A673 (cell line): Measurements from ENCODE around the gene RERE. TPM values are rescaled to one million over a fixed set of nuclear protein-coding genes. Genes with fewer than 3 reads are reported as not detected.

Source experiments
- BruUV-seq: library from RNA; stranded (reverse); fragments of 400-500 nt; replicated peaks from 2 replicates; lab custom pipeline; 2021; lab: Mats Ljungman, UMichigan
- CTCF ChIA-PET: fragments of 300-600 bp; sonication (Branson Sonifier 250); formaldehyde crosslinking; loops from one replicate; lab custom pipeline; 2022; ENCODE audit warnings: antibody characterized with exemption; lab: Charles Lee
- POLR2A ChIA-PET: fragments of 300-600 bp; sonication (Branson Sonifier 250); formaldehyde crosslinking; loops from one replicate; lab custom pipeline; 2022; ENCODE audit warnings: antibody characterized with exemption; ENCODE audit not compliant: low non-redundant PET; lab: Charles Lee
- DNase-seq: peaks from one replicate; pipeline ENCODE4 v3.0.0-alpha.2; 2015; ENCODE audit warnings: low spot score
- H3K27ac ChIP-seq: fragments of 200-600 bp; sonication (generic); 2 replicates; pipeline ENCODE4 v1.5.1; 2016; ENCODE audit warnings: mixed run types, low read depth, mild to moderate bottlenecking, mixed read lengths, antibody characterized with exemption, low read length; ENCODE audit not compliant: poor library complexity, severe bottlenecking
- H3K27me3 ChIP-seq: fragments of 200-600 bp; sonication (generic); replicated peaks from 2 replicates; pipeline ENCODE4 v1.6.1; 2017; ENCODE audit warnings: mixed run types, low read depth, mild to moderate bottlenecking, mixed read lengths, antibody characterized with exemption, low read length; ENCODE audit not compliant: insufficient read depth, poor library complexity
- H3K36me3 ChIP-seq: fragments of 200-600 bp; sonication (generic); 2 replicates; pipeline ENCODE4 v1.6.1; 2016; ENCODE audit warnings: mixed run types, mild to moderate bottlenecking, mixed read lengths, antibody characterized with exemption, low read length; ENCODE audit not compliant: insufficient read depth, poor library complexity, severe bottlenecking
- H3K4me1 ChIP-seq: fragments of 200-600 bp; sonication (generic); 2 replicates; pipeline ENCODE4 v1.6.1; 2017; ENCODE audit warnings: mixed run types, mild to moderate bottlenecking, mixed read lengths, antibody characterized with exemption, low read length; ENCODE audit not compliant: insufficient read depth, poor library complexity, severe bottlenecking
- H3K4me3 ChIP-seq: fragments of 200-600 bp; sonication (generic); 2 replicates; pipeline ENCODE4 v1.5.1; 2016; ENCODE audit warnings: low read depth, mixed run types, mild to moderate bottlenecking, mixed read lengths, low read length; ENCODE audit not compliant: poor library complexity, severe bottlenecking
- H3K9me3 ChIP-seq: fragments of 200-600 bp; sonication (generic); 2 replicates; pipeline ENCODE4 v1.6.1; 2016; ENCODE audit warnings: mixed run types, low read depth, mild to moderate bottlenecking, mixed read lengths, antibody characterized with exemption, low read length; ENCODE audit not compliant: poor library complexity, severe bottlenecking
- EZH2 ChIP-seq: fragments of 200-600 bp; sonication (generic); IDR thresholded peaks from 2 replicates; pipeline ENCODE4 v1.6.1; 2017; ENCODE audit warnings: borderline replicate concordance, low read depth, mild to moderate bottlenecking, mixed read lengths, antibody characterized with exemption, low read length; ENCODE audit not compliant: poor library complexity, severe bottlenecking
- intact Hi-C: fragments of 100-400 bp; cut with micrococcal nuclease; formaldehyde crosslinking; loops from one replicate; pipeline ENCODE4 v1.10.0; 2022; ENCODE audit not compliant: unreplicated experiment
- total RNA-seq: library from RNA; stranded (reverse); gene quantifications from 2 replicates; pipeline ENCODE4 v1.2.3, GENCODE V29; 2021
- TF ChIP-seq, protein P1 (sequence below): fragments of 300-800, 200-600 bp; sonication (generic); conservative IDR thresholded peaks from 2 replicates; pipeline ENCODE4 v1.5.1; 2017; ENCODE audit warnings: low read depth, mild to moderate bottlenecking, antibody characterized with exemption, low read length, moderate library complexity, mixed read lengths

Gene RERE
- total RNA-seq, 1 experiment from 2014 or later = 188 TPM

DNA sequence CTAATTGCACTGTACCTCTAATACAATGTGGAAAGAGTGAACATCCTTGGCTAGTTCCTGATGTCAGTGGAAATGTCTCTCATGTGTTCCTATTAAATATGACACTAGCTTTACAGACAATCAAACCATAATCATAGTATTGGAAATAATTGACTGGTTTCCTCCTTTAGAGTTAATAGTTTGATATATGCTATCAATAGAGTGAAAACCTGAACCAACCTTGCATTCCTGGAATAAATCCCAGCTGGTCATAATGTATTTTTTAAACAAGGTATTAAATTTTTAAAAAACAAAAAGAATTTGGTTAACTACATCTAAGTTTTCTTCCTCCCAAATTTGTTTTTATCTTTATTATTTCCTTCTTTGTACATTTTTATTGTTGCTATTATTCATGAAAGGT is 273.5 kb downstream of the RERE start:
- POLR2A ChIA-PET = no interaction called here
- DNase-seq = no peak

DNA sequence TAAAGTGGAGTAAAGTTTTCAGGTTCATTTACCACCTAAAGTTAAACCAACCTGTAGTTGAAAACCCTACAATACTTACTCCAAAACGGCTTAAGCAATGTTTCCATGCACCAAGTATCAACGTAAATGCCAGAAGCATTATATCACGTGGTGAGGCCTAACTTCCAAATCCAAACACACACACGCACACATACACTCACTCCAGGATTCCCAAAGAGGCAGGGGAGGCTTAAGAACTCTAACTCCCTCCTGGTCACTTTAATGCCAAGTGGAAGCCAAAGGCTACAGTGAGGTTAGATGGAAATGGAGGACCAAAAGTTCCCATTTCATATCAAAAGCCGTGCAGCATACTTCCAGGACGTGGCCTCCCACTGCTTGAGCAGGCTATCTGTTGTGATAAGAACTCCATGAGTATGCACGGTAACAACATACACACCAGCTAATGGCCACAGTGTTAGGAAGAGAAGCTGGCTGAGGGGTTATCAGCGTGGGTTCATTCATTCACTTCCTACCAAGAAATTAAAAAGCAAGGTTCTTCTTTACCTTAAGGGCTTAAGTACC is 275.4 kb downstream of the RERE start:
- TF ChIP-seq EZH2 = no peak
- TF ChIP-seq, protein P1, sequence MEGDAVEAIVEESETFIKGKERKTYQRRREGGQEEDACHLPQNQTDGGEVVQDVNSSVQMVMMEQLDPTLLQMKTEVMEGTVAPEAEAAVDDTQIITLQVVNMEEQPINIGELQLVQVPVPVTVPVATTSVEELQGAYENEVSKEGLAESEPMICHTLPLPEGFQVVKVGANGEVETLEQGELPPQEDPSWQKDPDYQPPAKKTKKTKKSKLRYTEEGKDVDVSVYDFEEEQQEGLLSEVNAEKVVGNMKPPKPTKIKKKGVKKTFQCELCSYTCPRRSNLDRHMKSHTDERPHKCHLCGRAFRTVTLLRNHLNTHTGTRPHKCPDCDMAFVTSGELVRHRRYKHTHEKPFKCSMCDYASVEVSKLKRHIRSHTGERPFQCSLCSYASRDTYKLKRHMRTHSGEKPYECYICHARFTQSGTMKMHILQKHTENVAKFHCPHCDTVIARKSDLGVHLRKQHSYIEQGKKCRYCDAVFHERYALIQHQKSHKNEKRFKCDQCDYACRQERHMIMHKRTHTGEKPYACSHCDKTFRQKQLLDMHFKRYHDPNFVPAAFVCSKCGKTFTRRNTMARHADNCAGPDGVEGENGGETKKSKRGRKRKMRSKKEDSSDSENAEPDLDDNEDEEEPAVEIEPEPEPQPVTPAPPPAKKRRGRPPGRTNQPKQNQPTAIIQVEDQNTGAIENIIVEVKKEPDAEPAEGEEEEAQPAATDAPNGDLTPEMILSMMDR = no peak
- intact Hi-C loops = no loop called here
- Histone ChIP-seq H3K9me3 (peaks cover 4% of the 10 kb centered on the region), H3K4me1 (peaks cover 28% of the 10 kb centered on the region), H3K27ac (no peak overlapping the region), H3K4me3 (no peak overlapping the region), H3K27me3 (no peaks in the 10 kb centered on the region), H3K36me3 (peaks cover 23% of the 10 kb centered on the region)
- CTCF ChIA-PET = no interaction called here
- DNase-seq = no peak
- POLR2A ChIA-PET = no interaction called here
- BruUV-seq = no TSS peak

More for the DNA sequence above, 273.5 kb downstream of the RERE start:
- H3K4me3 ChIP-seq = no peak overlapping the region
- peaks cover 20% of the 10 kb centered on the region for H3K36me3 ChIP-seq
- TSS peak; percentile 7 for BruUV-seq
- peaks cover 28% of the 10 kb centered on the region for H3K4me1 ChIP-seq
- H3K27me3 ChIP-seq = no peaks in the 10 kb centered on the region
- H3K27ac ChIP-seq = no peak overlapping the region
- intact Hi-C loops = no loop called here
- CTCF ChIA-PET = no interaction called here
- peaks cover 4% of the 10 kb centered on the region for H3K9me3 ChIP-seq
- no peak for TF ChIP-seq EZH2
- TF ChIP-seq, protein P1 = no peak

DNA sequence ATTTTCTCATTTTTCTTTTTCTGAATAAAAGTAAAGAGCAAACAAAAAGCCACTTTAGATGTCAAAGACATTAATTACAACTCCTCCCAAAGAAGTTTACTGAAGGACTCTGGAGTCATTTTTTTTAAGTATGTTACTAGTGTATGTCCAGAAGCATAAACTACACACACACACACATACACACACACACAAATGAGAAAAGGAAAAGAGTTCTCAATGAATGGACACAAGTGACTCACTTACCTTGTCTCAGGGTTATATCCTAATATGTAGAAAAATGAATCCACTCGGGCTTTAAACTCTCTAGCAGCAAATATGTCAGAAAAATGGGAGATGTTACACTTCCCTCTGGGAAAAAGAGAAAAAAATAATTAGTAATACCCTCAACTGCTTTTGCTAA is 276.5 kb downstream of the RERE start:
- Histone ChIP-seq H3K27ac (peak overlapping the region; percentile 43), H3K4me1 (peaks cover 28% of the 10 kb centered on the region), H3K9me3 (peaks cover 4% of the 10 kb centered on the region), H3K36me3 (peaks cover 28% of the 10 kb centered on the region), H3K4me3 (no peak overlapping the region), H3K27me3 (no peaks in the 10 kb centered on the region)
- CTCF ChIA-PET = no interaction called here
- intact Hi-C loops = no loop called here
- DNase-seq = no peak
- BruUV-seq = no TSS peak
- TF ChIP-seq, protein P1 = no peak
- no peak for TF ChIP-seq EZH2
- POLR2A ChIA-PET = no interaction called here
